ENCODE measurements around the gene KCNA5. TPM values are rescaled to one million over a fixed set of nuclear protein-coding genes. Genes with fewer than 3 reads are reported as not detected.

Gene KCNA5
- total and polyA plus RNA-seq, 2 of the 13 experiments (the other 11 are each of a cell fraction or from before 2014, with no cell fraction given) = not detected

DNA sequence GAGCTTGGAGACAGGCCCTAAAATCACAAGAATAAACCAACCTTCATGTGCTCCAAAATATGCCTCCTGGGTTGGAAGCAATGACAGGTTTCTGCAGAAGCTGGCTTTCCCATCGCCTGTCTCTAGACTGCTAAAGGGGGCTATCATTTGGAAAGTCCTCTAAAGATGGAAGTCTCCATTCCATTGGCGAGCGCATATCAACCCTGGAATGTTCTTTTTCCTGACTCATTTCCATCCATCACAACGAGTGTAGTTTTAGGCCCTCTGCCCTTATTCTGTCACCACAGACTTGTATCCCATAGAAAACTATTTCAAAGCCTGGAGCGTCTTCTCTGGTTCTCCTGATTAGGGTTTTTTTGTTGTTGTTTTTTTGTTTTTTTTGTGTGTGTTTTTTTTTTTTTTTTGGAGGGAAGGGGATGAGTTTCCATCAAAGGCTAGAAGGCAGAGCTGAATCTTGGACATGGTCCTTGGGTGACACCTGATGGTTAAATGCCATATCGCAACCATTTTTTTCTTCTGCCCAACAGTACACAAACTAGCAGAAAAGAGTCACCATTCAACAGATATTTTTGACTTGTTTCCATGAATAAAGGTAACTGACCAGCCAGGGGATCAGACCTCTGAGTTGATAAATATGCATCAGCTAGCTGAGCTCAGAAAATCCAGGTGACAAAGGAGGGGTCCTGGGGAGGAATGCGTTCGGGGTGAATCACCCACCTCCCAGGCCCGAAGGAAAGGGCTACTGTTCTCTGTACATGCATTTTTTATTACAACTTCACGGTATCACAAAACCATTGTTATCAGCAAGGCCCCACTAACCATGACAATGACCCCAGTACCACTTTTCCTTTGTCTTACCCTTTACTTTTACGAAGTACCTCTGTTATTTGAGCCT lies 40.5 kb downstream of the KCNA5 start (continued):
- TF ChIP-seq, protein P1, sequence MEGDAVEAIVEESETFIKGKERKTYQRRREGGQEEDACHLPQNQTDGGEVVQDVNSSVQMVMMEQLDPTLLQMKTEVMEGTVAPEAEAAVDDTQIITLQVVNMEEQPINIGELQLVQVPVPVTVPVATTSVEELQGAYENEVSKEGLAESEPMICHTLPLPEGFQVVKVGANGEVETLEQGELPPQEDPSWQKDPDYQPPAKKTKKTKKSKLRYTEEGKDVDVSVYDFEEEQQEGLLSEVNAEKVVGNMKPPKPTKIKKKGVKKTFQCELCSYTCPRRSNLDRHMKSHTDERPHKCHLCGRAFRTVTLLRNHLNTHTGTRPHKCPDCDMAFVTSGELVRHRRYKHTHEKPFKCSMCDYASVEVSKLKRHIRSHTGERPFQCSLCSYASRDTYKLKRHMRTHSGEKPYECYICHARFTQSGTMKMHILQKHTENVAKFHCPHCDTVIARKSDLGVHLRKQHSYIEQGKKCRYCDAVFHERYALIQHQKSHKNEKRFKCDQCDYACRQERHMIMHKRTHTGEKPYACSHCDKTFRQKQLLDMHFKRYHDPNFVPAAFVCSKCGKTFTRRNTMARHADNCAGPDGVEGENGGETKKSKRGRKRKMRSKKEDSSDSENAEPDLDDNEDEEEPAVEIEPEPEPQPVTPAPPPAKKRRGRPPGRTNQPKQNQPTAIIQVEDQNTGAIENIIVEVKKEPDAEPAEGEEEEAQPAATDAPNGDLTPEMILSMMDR (CRISPR knock-in tag; IDR thresholded peaks at IDR 0.05) = peak; percentile 68
- TF ChIP-seq MEF2D (CRISPR knock-in tag; IDR thresholded peaks at IDR 0.05) (no peak), STAG1 (CRISPR knock-in tag; IDR thresholded peaks at IDR 0.05) (peak; percentile 68), FOXJ3 (CRISPR knock-in tag; IDR thresholded peaks at IDR 0.05; ENCODE audit: borderline replicate concordance) (no peak), CCDC6 (CRISPR knock-in tag; IDR thresholded peaks at IDR 0.05) (no peak)
- TF ChIP-seq, protein P2, sequence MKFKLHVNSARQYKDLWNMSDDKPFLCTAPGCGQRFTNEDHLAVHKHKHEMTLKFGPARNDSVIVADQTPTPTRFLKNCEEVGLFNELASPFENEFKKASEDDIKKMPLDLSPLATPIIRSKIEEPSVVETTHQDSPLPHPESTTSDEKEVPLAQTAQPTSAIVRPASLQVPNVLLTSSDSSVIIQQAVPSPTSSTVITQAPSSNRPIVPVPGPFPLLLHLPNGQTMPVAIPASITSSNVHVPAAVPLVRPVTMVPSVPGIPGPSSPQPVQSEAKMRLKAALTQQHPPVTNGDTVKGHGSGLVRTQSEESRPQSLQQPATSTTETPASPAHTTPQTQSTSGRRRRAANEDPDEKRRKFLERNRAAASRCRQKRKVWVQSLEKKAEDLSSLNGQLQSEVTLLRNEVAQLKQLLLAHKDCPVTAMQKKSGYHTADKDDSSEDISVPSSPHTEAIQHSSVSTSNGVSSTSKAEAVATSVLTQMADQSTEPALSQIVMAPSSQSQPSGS (CRISPR knock-in tag; IDR thresholded peaks at IDR 0.05) = no peak

DNA sequence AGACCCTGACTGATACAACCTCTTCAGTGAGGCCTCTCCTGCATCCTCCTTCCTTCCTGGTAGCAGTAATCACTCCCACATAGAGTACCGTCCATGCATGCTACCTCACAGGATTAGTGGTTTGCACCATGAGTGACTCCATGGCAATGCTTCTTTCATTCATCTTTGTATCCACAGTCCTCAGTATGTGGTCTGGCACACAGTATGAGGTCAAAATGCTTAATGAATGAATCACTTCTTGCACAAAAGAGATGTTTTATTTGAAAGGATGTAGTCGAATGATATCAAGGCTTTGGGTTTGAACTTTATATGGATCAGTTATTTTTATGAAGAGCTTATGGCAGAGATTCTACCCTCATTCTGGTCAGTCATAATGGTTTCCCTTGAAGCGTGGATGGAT lies 42.2 kb downstream of the KCNA5 start:
- Histone ChIP-seq H3K27me3 (ENCODE audit: control insufficient read depth in 1 of 2, insufficient read depth in 2 of 2, low read length in 2 of 2) (0 out of 5 replicates have a peak, but pooled peaks cover 2 to 4% of the 10 kb centered on the region in 2 experiments), H3K9ac (ENCODE audit: insufficient read depth, low read depth, low read length) (no peak overlapping the region), H3K9me3 (ENCODE audit: low read length) (no peaks in the 10 kb centered on the region), H3K36me3 (replicated peaks in 1 of 2; ENCODE audit: control insufficient read depth in 1 of 2, insufficient read depth in 2 of 2, low read length in 2 of 2) (no peaks in the 10 kb centered on the region), H4K20me1 (ENCODE audit: insufficient read depth, low read length) (no peaks in the 10 kb centered on the region), H3K27ac (ENCODE audit: extremely low read length, insufficient read depth, low read length) (no peak overlapping the region), H3K79me2 (ENCODE audit: insufficient read depth, low read length) (no peaks in the 10 kb centered on the region), H3K4me1 (ENCODE audit: insufficient read depth, low read length) (no peaks in the 10 kb centered on the region), H2AFZ (ENCODE audit: low read length) (no peak overlapping the region), H3K4me2 (ENCODE audit: low read depth, low read length) (no peak overlapping the region), H3K4me3 (replicated peaks in 1 of 3; ENCODE audit: insufficient read depth in 1 of 3, low read depth in 2 of 3, low read length in 3 of 3) (no peak overlapping the region)
- in situ Hi-C loops (cut with HindIII; ENCODE audit: extremely low pct_ligation_motif_present, low pct_unique_long_range_greater_than_20kb) (loop anchor here (5.0 kb wide), 2 partner anchors 64 to 229 kb away; no protein-coding TSS in a partner anchor), intact Hi-C loops (cut with micrococcal nuclease; ENCODE audit: unreplicated experiment) (no loop called here)
- no peak for FAIRE-seq
- no peak for DNase-seq (ENCODE audit: low spot score)
- ATAC-seq = no peak
- WGBS (ENCODE audit: low lambda C conversion rate) = 4% methylated on average over 3 of the region's 3 CpGs
- ChIA-PET CTCF (ENCODE audit: low intra/inter-chr PET ratio, low total read pairs) (no interaction called here), POLR2A (no interaction called here)
- no TSS peak for BruUV-seq (replicated peaks)
- TF ChIP-seq RAD51 (IDR thresholded peaks at IDR 0.05; ENCODE audit: borderline replicate concordance) = no peak

All from HepG2 (cell line).